ENCODE results near the gene EXOC2. TPM values are rescaled to one million over a fixed set of nuclear protein-coding genes. Genes with fewer than 3 reads are reported as not detected.
"Not testable (repeated sequence)": the region's sequence is repeated elsewhere in the genome, so short reads cannot be mapped to it uniquely, and the experiment has no call there.

Gene EXOC2
- total RNA-seq, 1 donor from 2014 or later, result 40.4 TPM

GRCh38 chr6:641225-641985, 51.5 kb downstream of the EXOC2 start:
- DNase-seq (ENCODE audit: extremely low read depth, low read depth, low spot score), result no peak

- DNase-seq (ENCODE audit: extremely low read depth, low read depth, low spot score), result no peak
These were observed 56.5 kb downstream of the EXOC2 start for GRCh38 chr6:636488-636887.

GRCh38 chr6:635233-635632, 57.7 kb downstream of the EXOC2 start:
- DNase-seq (ENCODE audit: extremely low read depth, low read depth, low spot score), result no peak

DNA sequence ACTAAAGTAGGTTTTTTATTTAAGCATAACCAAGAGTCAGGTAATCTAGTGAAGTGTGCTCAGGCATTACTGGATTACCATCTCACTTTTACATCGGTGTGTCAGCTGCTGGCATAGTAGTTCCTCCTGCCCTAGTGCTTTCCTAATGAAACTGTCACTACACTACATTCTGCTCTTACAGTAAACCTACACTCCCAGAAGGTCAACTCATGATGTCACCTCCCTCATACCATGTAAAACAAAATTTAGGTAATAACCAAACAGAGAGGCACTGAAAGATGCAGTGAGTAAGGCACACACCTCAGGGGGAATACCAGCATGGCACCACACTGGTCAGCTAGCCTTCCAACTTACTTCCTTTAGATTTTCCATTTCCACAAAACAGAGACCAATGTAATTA, 59.3 kb downstream of the EXOC2 start:
- DNase-seq (ENCODE audit: extremely low read depth, low read depth, low spot score), result no peak

GRCh38 chr6:628766-629165, 64.2 kb downstream of the EXOC2 start:
- no peak for DNase-seq (ENCODE audit: extremely low read depth, low read depth, low spot score)

DNA sequence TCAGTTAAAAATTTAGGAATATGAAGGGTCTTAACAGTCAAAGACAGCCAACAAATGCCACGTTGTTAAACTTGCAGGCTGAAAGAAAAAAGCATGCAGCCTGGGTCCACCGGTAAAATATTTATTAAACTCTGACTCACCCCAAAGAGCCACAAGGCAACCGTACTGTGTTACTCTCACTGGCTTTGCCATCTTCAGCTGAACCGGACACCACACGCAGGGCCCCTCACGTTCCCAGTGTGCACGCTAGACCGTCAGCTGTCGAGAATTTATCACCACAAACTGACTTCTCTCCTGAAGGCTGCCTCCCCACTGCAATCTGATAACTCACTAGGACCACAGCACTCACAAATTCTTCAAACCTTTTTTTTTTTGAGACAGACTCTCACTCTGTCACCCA, 66.7 kb downstream of the EXOC2 start:
- DNase-seq (ENCODE audit: extremely low read depth, low read depth, low spot score), result no peak

GRCh38 chr6:624979-625378, 68.0 kb downstream of the EXOC2 start:
- no peak for DNase-seq (ENCODE audit: extremely low read depth, low read depth, low spot score)

DNA sequence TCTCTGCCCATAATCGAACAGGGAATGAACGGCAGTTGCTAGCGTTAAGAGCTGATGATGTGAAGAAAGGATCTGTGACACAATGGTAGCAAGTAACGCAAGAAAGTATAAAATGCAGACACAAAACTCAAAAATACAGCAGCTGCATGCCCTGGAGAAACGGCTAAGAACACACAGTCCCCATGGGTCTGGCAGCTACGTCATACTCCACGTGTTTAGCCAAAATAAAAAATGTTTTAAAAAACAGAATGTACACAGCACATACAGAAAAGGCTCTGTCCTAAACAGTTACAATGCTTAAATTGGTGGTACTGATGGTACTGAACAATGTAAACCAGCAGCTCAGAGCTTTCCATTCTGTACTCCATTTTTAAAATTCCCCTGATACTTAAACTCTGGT, 70.5 kb downstream of the EXOC2 start:
- no peak for DNase-seq (ENCODE audit: extremely low read depth, low read depth, low spot score)

DNA sequence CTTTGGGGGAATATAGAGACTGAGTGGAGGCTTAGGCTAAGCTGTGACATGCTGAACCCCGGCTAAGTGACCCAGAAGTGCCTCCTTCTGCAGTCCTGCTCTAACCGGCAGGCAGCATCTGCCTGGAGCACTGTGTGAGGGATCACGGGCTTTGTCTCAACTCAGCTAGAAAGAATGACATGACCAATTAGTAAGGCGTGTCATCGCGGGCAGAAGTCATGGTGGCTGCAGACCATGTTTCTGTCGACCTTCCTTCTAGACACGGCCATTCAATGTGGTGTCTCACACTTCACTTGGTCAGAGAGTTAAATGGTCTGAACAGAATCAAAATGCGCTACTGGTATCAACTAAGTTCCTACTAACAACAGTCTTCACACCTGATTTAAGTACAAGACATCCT, 71.0 kb downstream of the EXOC2 start:
- DNase-seq (ENCODE audit: extremely low read depth, low read depth, low spot score), result no peak

DNA sequence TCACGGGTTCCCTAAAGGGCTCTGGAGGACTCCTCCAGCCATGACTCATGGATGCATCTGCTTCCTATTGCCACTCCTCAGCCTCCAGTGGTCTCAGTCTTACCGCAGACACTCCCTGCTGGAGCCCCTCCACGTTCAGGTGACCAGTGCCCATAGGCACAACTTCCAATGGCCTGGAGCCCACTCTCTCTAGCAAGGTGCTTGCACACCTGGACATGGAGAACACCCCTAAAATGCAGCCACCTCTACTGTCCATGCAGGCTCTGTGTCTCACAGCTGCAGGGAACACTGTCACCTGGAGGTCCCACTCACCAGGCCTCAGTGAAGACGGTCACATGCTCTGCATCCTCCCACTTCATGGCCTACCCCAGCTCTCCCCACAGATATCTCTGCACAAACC, 72.0 kb downstream of the EXOC2 start:
- no peak for DNase-seq (ENCODE audit: extremely low read depth, low read depth, low spot score)

DNA sequence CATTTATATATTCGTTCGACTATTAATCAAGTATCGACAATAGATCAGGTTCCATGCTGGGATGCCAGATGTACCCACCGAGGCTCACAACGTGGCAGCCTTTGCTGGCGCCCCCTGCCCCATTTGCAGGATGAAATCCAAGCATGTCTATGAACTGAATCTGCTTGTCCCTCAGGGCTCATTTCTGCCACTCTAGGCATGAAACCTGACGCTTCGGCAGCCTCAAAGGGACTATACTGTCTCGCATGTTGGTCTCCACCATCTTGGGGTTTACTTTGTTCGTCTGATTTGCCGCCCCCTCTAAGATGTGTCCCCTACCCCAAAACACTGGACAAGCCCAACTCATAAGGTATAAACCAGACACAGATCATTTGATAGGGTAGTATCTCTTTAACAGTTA, 72.8 kb downstream of the EXOC2 start:
- no peak for DNase-seq (ENCODE audit: extremely low read depth, low read depth, low spot score)

DNA sequence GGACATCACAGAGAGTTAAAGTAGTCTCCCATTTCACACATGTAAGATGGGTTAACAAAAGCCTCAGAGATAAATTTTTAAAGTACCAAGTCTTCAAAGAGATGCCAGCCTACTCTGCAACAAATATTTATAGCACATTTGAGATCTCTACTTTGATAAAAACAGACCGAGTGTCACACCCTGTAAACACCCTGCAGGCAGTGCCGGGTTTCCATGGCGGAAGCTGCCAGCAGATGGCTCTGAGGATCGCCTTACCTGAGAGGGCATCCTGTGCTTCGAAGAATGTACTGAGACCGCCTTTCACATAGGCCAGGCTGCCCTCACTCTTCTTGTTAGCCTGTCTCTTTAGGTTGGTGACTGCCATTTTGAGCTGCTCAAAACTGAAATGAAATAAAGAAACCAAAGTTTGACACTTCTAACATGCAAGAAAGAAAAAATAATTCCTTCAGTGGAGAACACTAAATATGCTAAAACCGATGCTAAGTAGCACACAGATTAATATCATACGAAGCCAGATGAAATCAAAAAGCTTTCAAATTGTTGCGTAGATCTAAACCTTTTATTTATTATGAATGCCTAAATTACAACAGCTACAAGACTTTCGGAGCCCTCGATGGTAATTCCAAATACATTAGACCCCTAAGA, 75.4 kb downstream of the EXOC2 start:
- no peak for DNase-seq (ENCODE audit: extremely low read depth, low read depth, low spot score)

GRCh38 chr6:613981-614380, 79.0 kb downstream of the EXOC2 start:
- DNase-seq (ENCODE audit: extremely low read depth, low read depth, low spot score), result no peak

DNA sequence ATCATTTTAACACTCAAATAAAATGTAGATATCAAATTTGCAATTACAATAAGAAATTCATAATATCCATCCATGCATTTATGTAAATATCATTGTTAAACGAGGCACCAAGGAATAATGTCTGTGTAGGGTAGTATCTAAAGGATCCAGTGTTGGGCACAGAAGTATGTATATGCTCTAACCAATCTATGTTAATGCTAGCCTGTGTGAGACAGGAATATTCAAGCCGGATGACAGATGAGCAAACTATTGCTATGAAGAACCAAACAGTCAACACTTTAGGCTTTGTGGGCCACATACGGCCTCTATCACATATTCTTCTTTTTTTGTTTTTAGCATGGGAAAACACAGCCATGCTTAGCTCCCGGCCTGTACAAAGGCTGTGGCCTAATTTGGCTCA, 81.0 kb downstream of the EXOC2 start:
- no peak for DNase-seq (ENCODE audit: extremely low read depth, low read depth, low spot score)

- DNase-seq (ENCODE audit: extremely low read depth, low read depth, low spot score), result no peak
These were observed 82.1 kb downstream of the EXOC2 start for GRCh38 chr6:610882-611281.

- no peak for DNase-seq (ENCODE audit: extremely low read depth, low read depth, low spot score)
These were observed 83.0 kb downstream of the EXOC2 start for GRCh38 chr6:609905-610304.

DNA sequence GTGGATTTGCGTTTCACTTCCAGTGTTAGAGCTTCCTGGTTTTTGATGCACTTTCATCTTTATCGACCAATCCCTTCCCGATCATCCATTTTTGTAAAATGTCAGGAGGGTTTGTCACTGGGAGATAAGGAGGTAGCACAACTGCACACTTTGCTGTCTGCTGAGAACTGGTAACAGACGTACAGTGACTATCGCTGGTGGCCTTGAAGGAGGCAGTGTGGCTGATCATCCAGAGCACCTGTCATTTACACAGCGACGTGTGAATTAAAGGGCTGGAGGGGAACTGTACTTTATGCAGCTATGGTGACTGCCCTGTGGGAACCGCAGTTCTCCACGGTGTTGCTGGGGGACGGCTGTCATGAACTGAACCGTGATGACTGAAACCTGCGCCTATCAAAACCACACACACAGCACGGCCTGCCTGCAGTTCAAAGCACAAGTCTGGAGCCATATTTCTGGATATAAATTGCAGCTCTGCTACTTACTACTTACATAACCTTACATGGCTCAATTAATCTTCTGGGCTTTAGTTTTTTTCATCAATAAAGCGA, 86.0 kb downstream of the EXOC2 start:
- no peak for DNase-seq (ENCODE audit: extremely low read depth, low read depth, low spot score)

DNA sequence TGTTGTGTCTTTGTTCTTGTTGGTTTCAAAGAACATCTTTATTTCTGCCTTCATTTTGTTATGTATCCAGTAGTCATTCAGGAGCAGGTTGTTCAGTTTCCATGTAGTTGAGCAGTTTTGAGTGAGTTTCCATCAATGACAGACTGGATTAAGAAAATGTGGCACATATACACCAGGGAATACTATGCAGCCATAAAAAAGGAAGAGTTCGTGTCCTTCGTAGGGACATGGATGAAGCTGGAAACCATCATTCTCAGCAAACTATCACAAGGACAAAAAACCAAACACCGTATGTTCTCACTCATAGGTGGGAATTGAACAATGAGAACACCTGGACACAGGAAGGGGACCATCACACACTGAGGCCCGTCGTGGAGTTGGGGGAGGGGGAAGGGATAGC, 87.0 kb downstream of the EXOC2 start:
- not testable (repeated sequence) for DNase-seq (ENCODE audit: extremely low read depth, low read depth, low spot score)

DNA sequence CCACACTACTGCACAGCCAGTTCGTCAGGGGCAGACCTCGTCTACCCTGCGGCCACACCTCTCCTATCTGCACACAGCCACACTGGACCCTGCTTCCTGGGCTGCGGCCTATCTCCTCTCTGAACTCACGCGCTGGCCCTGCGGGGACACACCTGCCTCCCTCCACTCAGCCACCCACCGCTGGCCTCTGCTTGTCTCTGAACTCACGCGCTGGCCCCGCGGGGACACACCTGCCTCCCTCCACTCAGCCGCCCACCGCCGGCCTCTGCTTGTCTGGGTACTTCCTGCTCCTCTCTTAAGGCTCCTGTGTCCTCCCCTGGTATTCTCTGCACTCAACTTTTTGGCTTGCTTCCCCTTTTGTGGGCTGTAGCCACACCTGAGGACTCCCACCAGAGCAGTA, 88.4 kb downstream of the EXOC2 start:
- DNase-seq (ENCODE audit: extremely low read depth, low read depth, low spot score), result no peak

DNA sequence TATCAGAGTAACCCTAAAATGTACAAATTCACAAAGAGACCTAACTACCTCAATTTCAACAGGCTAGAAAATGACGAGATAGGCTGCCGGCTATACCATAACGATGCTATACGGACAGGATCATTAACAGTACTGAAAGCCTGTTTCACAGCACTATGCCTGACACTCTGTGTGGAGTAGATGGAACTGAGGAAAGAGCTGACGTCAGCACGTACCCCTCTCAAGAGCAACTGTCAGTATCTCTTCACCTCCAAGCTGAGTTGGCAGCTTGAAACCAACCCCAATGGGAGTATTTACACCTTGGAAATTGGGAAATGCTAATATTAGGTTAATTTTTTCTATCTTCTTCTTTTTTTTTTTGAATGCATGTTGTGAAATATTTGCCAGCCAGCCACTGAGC, 89.7 kb downstream of the EXOC2 start:
- DNase-seq (ENCODE audit: extremely low read depth, low read depth, low spot score), result no peak

DNA sequence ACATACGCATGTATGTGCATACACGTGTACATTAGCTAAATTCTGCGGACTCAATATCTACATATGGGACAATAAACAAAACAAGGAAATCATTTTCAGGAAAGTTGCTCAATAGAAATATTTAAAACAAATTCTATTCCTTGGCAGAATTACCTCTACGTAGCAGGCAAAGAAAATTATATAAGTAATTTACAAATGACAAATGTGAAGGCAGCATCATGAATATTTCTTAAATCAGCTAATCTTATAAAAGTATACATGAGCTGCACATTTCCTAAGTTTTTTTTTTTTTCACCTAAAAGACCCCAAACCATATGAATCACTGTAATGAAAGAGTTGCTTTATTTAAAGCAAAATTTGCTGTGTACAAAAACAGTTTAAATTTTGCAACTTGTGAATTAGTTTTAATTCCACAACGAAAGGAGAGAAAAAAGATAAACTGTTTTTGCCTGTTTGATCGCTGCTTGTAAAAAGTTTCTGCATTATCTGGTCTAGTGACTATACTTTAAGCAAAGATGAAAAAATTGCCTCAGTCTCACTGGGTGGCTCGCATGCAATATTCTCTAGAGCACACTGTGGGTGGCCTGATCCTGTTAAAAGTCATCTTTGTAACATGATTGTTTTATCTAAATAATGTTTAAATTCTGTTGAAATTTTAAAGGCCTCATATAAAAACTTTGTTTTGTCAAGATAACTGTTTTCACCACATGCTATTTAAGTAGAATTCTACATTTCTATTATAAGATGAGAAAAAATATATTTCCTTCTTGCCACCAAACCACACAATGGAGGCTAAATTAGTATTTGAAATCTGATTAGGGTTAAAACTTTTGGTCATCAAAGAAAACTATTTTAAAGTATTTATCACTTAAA, 93.1 kb downstream of the EXOC2 start:
- DNase-seq (ENCODE audit: extremely low read depth, low read depth, low spot score), result no peak

DNA sequence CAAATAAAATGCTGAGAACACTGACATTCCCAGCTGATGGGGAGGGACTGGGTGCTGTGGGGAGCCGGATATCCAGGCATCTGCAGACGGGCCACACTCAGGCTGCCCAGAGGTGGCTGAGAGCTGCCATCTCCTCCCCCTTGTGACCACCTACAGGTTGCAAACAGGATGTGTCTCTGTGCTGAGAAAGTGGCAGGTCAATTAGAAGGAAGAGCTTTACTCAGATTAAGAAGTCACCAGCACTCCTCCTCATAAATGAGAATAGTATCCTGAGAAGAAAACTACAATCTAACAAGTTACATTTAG, 99.1 kb downstream of the EXOC2 start:
- DNase-seq (ENCODE audit: extremely low read depth, low read depth, low spot score), result no peak
